HCT116 (cell line): ENCODE measurements around the gene CLCN3. TPM values are rescaled to one million over a fixed set of nuclear protein-coding genes. Genes with fewer than 3 reads are reported as not detected.

Experiments
- ATAC-seq: fragments of 200-7000 bp; cut with Tn5 transposase; 2 replicates; pipeline ENCODE4 v1.9.1; 2020; ENCODE audit warnings: mild to moderate bottlenecking, moderate library complexity
- BruUV-seq: library from RNA; stranded (reverse); fragments of 400-500 nt; replicated peaks from 2 replicates; lab custom pipeline; 2021; lab: Mats Ljungman, UMichigan
- CTCF ChIA-PET: fragments of 300-600 bp; sonication (Branson Sonifier 250); formaldehyde crosslinking; loops from one replicate; lab custom pipeline; 2021; ENCODE audit warnings: antibody characterized with exemption; lab: Charles Lee
- POLR2A ChIA-PET: fragments of 300-600, 350-600 bp; sonication (Branson Sonifier 250); formaldehyde crosslinking; loops from one replicate; lab custom pipeline; 2021; ENCODE audit warnings: antibody characterized with exemption; lab: Charles Lee
- RAD21 ChIA-PET, 2 experiments: fragments of 300-600 bp; sonication (Branson Sonifier 250); formaldehyde crosslinking; loops; one replicate each; lab custom pipeline; 2023; ENCODE audit warnings: low total read pairs in 2 of 2; ENCODE audit not compliant: uncharacterized antibody in 2 of 2, unreplicated experiment in 2 of 2, low non-redundant PET in 1 of 2; lab: Charles Lee
- DNase-seq: peaks from one replicate; pipeline ENCODE4 v3.0.0-alpha.2; 2010; ENCODE audit warnings: low read depth, low spot score
- H2AFZ ChIP-seq: fragments of 200-600 bp; shearing (Covaris generic), sonication (generic); 2 replicates; pipeline ENCODE4 v1.6.1; 2017; ENCODE audit warnings: low read depth, mixed run types, mixed read lengths, antibody characterized with exemption, low read length; ENCODE audit not compliant: poor library complexity, severe bottlenecking
- H3K27ac ChIP-seq: 2 replicates; pipeline ENCODE4 v1.5.1; 2012; ENCODE audit warnings: low read depth, low read length
- H3K27me3 ChIP-seq: fragments of 200-600 bp; sonication (generic); 2 replicates; pipeline ENCODE4 v1.6.1; 2016; ENCODE audit warnings: mixed run types, low read length, mixed read lengths; ENCODE audit not compliant: insufficient read depth
- H3K36me3 ChIP-seq, 2 experiments: fragments of 200-500 bp in 1 of 2; fragments of 200-600 bp in 1 of 2; sonication (Bioruptor generic) in 1 of 2; sonication (generic) in 1 of 2; 2 replicates each; pipeline versions ENCODE4 v1.5.1 to v1.6.1; 2014 to 2016; ENCODE audit warnings: low read length in 2 of 2, inconsistent platforms in 1 of 2, mixed read lengths in 1 of 2, mixed run types in 1 of 2; ENCODE audit not compliant: insufficient read depth in 2 of 2, control insufficient read depth in 1 of 2
- H3K4me1 ChIP-seq, 2 experiments: fragments of 200-600 bp in 1 of 2; sonication (generic) in 1 of 2; 2 replicates each; pipeline versions ENCODE4 v1.5.1 to v1.6.1; 2012 to 2017; ENCODE audit warnings: low read length in 2 of 2, inconsistent platforms in 1 of 2, mild to moderate bottlenecking in 1 of 2, mixed read lengths in 1 of 2, mixed run types in 1 of 2, moderate library complexity in 1 of 2; ENCODE audit not compliant: insufficient read depth in 2 of 2, control insufficient read depth in 1 of 2
- H3K4me2 ChIP-seq: fragments of 200-600 bp; sonication (generic); 2 replicates; pipeline ENCODE4 v1.6.1; 2017; ENCODE audit warnings: mixed run types, low read length, mixed read lengths
- H3K4me3 ChIP-seq, 2 experiments: fragments of 200-600 bp in 1 of 2; sonication (generic) in 1 of 2; replicated peaks in 1 of 2; 2 replicates each; pipeline ENCODE4 v1.5.1; 2011 to 2016; ENCODE audit warnings: low read length in 2 of 2, control low read depth in 1 of 2, low read depth in 1 of 2, mild to moderate bottlenecking in 1 of 2, mixed read lengths in 1 of 2, mixed run types in 1 of 2
- H3K79me2 ChIP-seq: fragments of 200-600 bp; sonication (generic); 2 replicates; pipeline ENCODE4 v1.6.1; 2017; ENCODE audit warnings: mild to moderate bottlenecking, mixed run types, low read length, moderate library complexity, mixed read lengths; ENCODE audit not compliant: insufficient read depth
- H3K9ac ChIP-seq: fragments of 200-600 bp; sonication (generic); 2 replicates; pipeline ENCODE4 v1.6.1; 2016; ENCODE audit warnings: low read length, mixed read lengths
- H3K9me2 ChIP-seq: fragments of 200-600 bp; sonication (generic), shearing (Covaris generic); 2 replicates; pipeline ENCODE4 v1.6.1; 2017; ENCODE audit warnings: mixed run types, mild to moderate bottlenecking, moderate library complexity; ENCODE audit not compliant: insufficient read depth
- H3K9me3 ChIP-seq, 2 experiments: fragments of 200-500 bp in 1 of 2; fragments of 200-600 bp in 1 of 2; sonication (Bioruptor generic) in 1 of 2; sonication (generic) in 1 of 2; 2 replicates each; pipeline ENCODE4 v1.6.1; 2014 to 2017; ENCODE audit warnings: low read length in 2 of 2, mixed read lengths in 2 of 2, inconsistent platforms in 1 of 2, low read depth in 1 of 2, mild to moderate bottlenecking in 1 of 2, mixed run types in 1 of 2, moderate library complexity in 1 of 2; ENCODE audit not compliant: control insufficient read depth in 1 of 2, insufficient read depth in 1 of 2
- H4K20me1 ChIP-seq: fragments of 200-600 bp; sonication (generic), shearing (Covaris generic); 2 replicates; pipeline ENCODE4 v1.6.1; 2017; ENCODE audit warnings: mixed run types, mild to moderate bottlenecking, moderate library complexity; ENCODE audit not compliant: insufficient read depth
- CBX3 ChIP-seq: IDR thresholded peaks from 2 replicates; pipeline ENCODE4 v1.6.1; 2012; ENCODE audit warnings: low read depth
- EZH2 ChIP-seq: fragments of 200-600 bp; sonication (generic); IDR thresholded peaks from 2 replicates; pipeline ENCODE4 v1.6.1; 2017; ENCODE audit warnings: antibody characterized with exemption, mixed run types
- JUND ChIP-seq: IDR thresholded peaks from 2 replicates; pipeline ENCODE4 v1.6.1; 2012
- POLR2A ChIP-seq: IDR thresholded peaks from 2 replicates; pipeline ENCODE4 v1.7.0; 2011; ENCODE audit warnings: borderline replicate concordance; ENCODE audit not compliant: insufficient read depth, insufficient read length; ENCODE audit errors: extremely low read depth
- RAD21 ChIP-seq: IDR thresholded peaks from 2 replicates; pipeline ENCODE4 v1.6.1; 2012; ENCODE audit warnings: low read depth, mild to moderate bottlenecking
- SIN3A ChIP-seq: IDR thresholded peaks from 2 replicates; pipeline ENCODE4 v1.6.1; 2012; ENCODE audit warnings: low read depth
- SRF ChIP-seq: IDR thresholded peaks from 2 replicates; pipeline ENCODE4 v1.6.1; 2012; ENCODE audit warnings: low read depth
- TCF7L2 ChIP-seq: IDR thresholded peaks from 2 replicates; pipeline ENCODE4 v1.7.0; 2011; ENCODE audit warnings: borderline replicate concordance, inconsistent platforms; ENCODE audit not compliant: insufficient read depth, insufficient read length; ENCODE audit errors: extremely low read depth
- YY1 ChIP-seq: IDR thresholded peaks from 2 replicates; pipeline ENCODE4 v1.6.1; 2011; ENCODE audit warnings: low read length, low read depth, moderate library complexity, mild to moderate bottlenecking; ENCODE audit not compliant: insufficient replicate concordance; ENCODE audit errors: extremely low read depth
- ZNF274 ChIP-seq: fragments of 200-500 bp; sonication (Bioruptor generic); IDR thresholded peaks from 2 replicates; pipeline ENCODE4 v1.6.1; 2014; ENCODE audit warnings: mild to moderate bottlenecking, low read depth, low read length, inconsistent platforms
- intact Hi-C: fragments of 100-400 bp; cut with micrococcal nuclease; formaldehyde crosslinking; loops from 2 replicates; pipeline ENCODE4 v1.10.0; 2022
- total RNA-seq: library from RNA; stranded (reverse); gene quantifications from one replicate; pipeline ENCODE4 v1.2.1, GENCODE V29; 2021; ENCODE audit not compliant: unreplicated experiment
- TF ChIP-seq, protein P1 (sequence below), 3 experiments: fragments of 200-600 bp in 1 of 3; sonication (generic) in 1 of 3; IDR thresholded peaks in 2 of 3; conservative IDR thresholded peaks in 1 of 3; 2 replicates each; pipeline ENCODE4 v1.5.1; 2012 to 2017; ENCODE audit warnings: low read depth in 2 of 3, low read length in 2 of 3, antibody characterized with exemption in 1 of 3, borderline replicate concordance in 1 of 3, control low read depth in 1 of 3, mild to moderate bottlenecking in 1 of 3, mixed read lengths in 1 of 3, mixed run types in 1 of 3, moderate library complexity in 1 of 3; ENCODE audit not compliant: insufficient read depth in 1 of 3
- TF ChIP-seq, protein P2 (sequence below): IDR thresholded peaks from 2 replicates; pipeline ENCODE4 v1.6.1; 2012

The CLCN3 gene
- total RNA-seq, 1 experiment from 2014 or later = 60.4 TPM

DNA sequence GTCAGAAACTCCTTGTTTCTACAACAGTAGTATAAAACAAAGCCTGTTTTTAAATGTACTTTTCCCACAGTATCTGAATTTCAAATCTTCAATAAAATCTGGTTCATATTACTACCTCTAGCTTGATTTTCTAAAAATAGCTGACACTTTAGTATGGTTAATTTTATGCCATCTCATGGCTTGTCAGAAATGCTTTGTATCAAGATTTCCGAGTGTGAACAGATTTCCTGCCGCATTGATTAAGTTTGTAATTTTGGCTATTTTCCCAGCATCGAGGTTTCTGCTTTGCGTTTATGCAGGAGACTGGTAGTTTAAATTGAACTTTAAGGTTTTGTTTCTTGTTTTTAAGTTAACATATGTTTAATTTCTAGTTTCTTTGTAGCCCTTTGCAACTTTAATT, 44.2 kb downstream of the CLCN3 start:
- Histone ChIP-seq H4K20me1 (no peaks in the 10 kb centered on the region), H3K9me2 (no peaks in the 10 kb centered on the region), H3K4me2 (no peak overlapping the region), H3K36me3 (no peaks in the 10 kb centered on the region), H3K27me3 (no peaks in the 10 kb centered on the region), H3K4me3 (no peak overlapping the region), H3K27ac (no peak overlapping the region), H3K9ac (no peak overlapping the region), H2AFZ (no peak overlapping the region), H3K79me2 (peaks cover 79% of the 10 kb centered on the region), H3K9me3 (no peaks in the 10 kb centered on the region), H3K4me1 (peaks cover 10 to 22% of the 10 kb centered on the region in 2 experiments)
- RAD21 ChIA-PET = no interaction called here
- no TSS peak for BruUV-seq
- CTCF ChIA-PET = interaction anchor here (1.1 kb wide), 1 partner anchor 12 kb away, joined by 3 read pairs; no protein-coding TSS in a partner anchor
- POLR2A ChIA-PET = no interaction called here
- TF ChIP-seq POLR2A (no peak), YY1 (no peak), CBX3 (no peak), ZNF274 (no peak)
- intact Hi-C loops = no loop called here
- DNase-seq = no peak
- ATAC-seq = no peak

DNA sequence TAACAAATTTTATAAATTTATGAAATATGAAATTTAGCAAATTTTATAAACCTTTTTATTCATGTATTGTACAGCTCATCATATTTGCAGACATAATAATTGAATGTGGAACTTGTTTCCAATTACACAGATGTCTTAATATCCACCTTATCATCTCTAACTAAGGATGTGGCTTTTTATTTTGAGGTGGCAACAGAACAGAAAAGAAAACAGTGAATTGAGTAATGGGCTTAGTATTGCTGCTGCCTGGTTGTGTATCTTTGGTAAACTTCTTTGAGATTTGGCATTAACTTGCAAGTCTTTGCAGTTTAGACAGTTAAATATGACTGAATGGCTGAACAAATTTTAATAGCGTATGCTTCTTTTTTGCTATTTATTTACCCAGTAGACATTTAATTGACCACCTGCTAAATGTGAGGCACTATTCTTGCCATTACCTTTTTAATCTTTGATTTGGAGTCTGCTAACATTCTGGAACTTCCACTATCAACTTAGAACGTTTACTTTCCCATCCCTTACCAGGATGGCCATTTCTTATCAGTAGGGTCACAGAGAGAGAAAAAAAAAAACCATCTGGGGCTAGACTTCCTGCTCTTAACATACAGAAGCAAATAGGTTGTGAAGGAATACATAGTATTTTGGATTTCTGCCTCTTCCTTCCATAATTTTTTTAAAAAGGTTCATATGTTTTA, 44.8 kb downstream of the CLCN3 start:
- ChIA-PET CTCF (interaction anchor here (1.1 kb wide), 1 partner anchor 12 kb away, joined by 3 read pairs; no protein-coding TSS in a partner anchor), POLR2A (no interaction called here), RAD21 (no interaction called here)
- H3K9me2 ChIP-seq = no peaks in the 10 kb centered on the region
- H3K9me3 ChIP-seq = no peaks in the 10 kb centered on the region
- H3K79me2 ChIP-seq = peaks cover 81% of the 10 kb centered on the region
- intact Hi-C loops = no loop called here
- no peaks in the 10 kb centered on the region for H4K20me1 ChIP-seq
- DNase-seq (no peak), ATAC-seq (no peak)
- no peak overlapping the region for H3K9ac ChIP-seq
- no peak overlapping the region for H2AFZ ChIP-seq
- H3K4me3 ChIP-seq = no peak overlapping the region
- H3K27ac ChIP-seq = no peak overlapping the region
- H3K36me3 ChIP-seq = no peaks in the 10 kb centered on the region
- no TSS peak for BruUV-seq
- peaks cover 10 to 21% of the 10 kb centered on the region in 2 experiments for H3K4me1 ChIP-seq
- no peaks in the 10 kb centered on the region for H3K27me3 ChIP-seq
- TF ChIP-seq RAD21 (no peak), SIN3A (no peak), JUND (no peak), ZNF274 (no peak), TCF7L2 (no peak), SRF (no peak), EZH2 (no peak)
- TF ChIP-seq, protein P1, sequence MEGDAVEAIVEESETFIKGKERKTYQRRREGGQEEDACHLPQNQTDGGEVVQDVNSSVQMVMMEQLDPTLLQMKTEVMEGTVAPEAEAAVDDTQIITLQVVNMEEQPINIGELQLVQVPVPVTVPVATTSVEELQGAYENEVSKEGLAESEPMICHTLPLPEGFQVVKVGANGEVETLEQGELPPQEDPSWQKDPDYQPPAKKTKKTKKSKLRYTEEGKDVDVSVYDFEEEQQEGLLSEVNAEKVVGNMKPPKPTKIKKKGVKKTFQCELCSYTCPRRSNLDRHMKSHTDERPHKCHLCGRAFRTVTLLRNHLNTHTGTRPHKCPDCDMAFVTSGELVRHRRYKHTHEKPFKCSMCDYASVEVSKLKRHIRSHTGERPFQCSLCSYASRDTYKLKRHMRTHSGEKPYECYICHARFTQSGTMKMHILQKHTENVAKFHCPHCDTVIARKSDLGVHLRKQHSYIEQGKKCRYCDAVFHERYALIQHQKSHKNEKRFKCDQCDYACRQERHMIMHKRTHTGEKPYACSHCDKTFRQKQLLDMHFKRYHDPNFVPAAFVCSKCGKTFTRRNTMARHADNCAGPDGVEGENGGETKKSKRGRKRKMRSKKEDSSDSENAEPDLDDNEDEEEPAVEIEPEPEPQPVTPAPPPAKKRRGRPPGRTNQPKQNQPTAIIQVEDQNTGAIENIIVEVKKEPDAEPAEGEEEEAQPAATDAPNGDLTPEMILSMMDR (IDR thresholded peaks at IDR 0.05 in 2 of 3, conservative IDR thresholded peaks at IDR 0.05 in 1 of 3; ENCODE audit: borderline replicate concordance in 1 of 3, insufficient read depth in 1 of 3, low read depth in 2 of 3, low read length in 2 of 3) = no peak
- TF ChIP-seq, protein P2, sequence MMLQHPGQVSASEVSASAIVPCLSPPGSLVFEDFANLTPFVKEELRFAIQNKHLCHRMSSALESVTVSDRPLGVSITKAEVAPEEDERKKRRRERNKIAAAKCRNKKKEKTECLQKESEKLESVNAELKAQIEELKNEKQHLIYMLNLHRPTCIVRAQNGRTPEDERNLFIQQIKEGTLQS = no peak
- no peak overlapping the region for H3K4me2 ChIP-seq
